NCI-H146 treated with DMSO at 0.1 percent for 48 hours (cell line): Measurements from ENCODE around the gene KCNN3.

ENCODE experiments used
- DNase-seq: peaks from one replicate; lab custom pipeline; 2025; ENCODE audit not compliant: unreplicated experiment; lab: John Stamatoyannopoulos, UW

The KCNN3 gene

DNA sequence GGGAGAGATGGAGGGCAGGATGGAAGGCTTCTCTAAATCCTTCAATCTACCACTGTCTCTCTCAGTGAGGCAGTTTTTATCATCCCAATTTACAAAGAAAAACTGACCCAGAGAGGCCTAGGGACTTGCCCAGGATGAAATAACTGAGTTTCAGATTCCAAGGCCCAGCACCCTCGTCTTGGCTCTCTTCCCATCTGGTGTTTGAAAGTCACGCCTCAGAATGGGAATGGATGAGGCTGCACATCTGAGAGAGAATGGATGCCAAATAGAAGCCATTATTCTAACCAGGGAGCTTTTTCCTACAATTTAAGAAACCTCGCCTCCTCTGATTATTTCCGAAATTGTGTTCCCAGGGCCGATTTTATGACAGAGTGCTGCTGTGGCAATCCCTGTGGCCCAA lies 10.6 kb upstream of the KCNN3 start:
- no peak for DNase-seq

DNA sequence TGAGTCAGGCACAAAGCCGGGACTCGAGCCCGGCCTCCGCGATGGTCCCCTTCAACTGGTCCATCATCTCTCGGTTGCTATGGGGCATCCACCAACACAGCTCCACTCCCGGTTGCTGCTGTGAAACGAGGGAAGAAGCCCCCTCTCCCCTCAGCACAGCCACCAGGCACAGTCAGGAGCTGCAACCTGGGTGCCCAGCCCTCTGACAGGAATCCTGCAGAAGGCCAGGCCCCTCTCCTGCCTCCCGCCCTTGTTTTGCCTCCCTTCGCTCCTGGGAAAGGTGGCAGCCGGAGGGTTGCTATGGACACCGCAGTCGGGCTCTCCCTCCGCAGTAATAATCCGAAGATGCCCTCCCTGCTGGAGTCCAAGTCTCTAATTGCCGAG lies 8.9 kb upstream of the KCNN3 start:
- DNase-seq, result peak; percentile 28

- peak; percentile 51 for DNase-seq
These were observed 8.4 kb upstream of the KCNN3 start for GRCh38 chr1:154878371-154879037.

DNA sequence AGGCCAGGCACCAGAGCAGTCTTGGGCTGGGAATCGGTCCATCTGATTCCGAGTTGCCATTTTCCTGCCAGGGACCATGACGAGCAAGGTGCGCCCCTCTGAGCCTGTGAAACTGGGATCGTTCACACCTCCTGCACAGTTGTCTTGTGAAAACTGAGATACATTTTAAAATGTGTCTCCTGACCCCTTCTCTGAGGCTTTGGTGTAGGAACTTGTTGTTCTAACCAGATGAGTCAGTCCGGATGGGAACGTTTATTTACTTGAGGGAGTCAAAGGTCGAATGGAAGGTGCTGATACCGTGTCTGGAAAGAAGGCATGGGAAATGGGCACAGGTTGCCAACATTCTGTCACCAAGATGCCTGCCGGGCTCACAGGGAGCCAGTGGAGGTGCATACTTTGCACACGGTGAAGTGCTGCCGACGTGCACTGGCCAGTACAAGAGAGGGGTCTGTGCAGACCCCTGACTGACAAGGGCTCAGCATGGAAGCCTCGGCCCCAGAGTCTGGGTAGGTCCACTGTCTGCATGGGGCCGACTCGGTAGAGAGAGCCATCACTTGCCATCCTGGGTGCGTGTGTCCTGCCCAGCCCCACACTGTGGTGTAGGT lies 7.4 kb upstream of the KCNN3 start:
- no peak for DNase-seq

- DNase-seq, result no peak
These were observed 6.8 kb upstream of the KCNN3 start for GRCh38 chr1:154876842-154877369.

- no peak for DNase-seq
These were observed 4.4 kb upstream of the KCNN3 start for GRCh38 chr1:154874465-154874864.

GRCh38 chr1:154873321-154873950 lies 3.4 kb upstream of the KCNN3 start:
- no peak for DNase-seq

DNA sequence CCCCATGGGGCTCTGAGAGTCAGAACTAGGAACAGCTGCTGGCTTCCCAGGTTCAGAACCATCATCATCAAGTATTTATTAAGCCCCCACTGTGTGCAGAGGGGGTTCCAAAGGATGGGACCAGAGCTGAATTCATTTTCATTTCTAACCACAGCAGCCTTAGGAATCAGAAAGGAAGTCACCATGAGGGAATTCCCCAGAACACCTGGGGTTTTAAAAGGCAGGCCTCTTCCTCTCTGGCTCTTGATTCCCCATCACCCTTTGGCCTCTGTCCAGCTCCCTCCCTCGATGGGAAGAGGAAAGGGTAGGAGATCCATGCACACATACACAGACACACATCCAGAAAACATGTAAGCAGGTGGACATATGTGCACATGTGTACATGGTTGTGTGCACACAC lies 1.3 kb upstream of the KCNN3 start:
- no peak for DNase-seq

- no peak for DNase-seq
These were observed 653 bp upstream of the KCNN3 start for GRCh38 chr1:154870734-154871133.

DNA sequence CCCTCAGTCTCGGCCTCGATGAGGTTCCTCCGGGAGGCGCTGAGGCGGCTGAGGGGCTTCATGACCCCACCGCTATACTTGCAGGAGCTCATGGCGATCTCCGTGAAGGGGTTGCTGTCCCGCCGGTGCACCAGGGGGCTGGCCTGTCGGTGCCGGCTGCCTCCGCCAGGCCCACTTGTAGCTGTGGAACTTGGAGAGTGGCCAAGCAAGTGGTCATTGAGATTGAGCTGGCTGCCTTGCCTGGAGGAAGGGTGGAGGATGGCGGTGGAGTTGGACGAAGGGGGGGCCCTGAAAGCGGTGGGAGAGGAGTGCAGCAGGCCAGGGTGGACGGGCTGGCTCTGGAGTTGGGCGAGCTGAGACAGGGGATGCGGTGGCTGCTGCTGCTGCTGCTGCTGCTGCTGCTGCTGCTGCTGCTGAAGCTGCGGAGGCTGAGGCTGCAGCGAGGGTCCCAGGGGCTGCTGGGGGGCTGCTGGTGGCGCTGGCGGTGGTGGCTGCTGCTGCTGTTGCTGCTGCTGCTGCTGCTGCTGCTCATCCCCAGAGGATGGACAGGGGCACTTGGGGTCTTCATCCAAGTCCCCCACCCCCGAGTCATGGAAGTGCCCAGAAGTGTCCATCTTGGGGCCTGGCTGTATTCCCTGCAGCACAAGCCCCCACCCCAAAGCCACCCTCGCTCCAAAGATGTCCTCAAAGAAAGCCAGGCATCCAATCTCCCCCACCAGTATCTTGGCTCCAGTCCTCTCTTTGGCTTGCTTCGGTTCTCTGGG lies 548 bp downstream of the KCNN3 start:
- no peak for DNase-seq

GRCh38 chr1:154867841-154868605 lies 2.1 kb downstream of the KCNN3 start:
- peak; percentile 7 for DNase-seq

DNA sequence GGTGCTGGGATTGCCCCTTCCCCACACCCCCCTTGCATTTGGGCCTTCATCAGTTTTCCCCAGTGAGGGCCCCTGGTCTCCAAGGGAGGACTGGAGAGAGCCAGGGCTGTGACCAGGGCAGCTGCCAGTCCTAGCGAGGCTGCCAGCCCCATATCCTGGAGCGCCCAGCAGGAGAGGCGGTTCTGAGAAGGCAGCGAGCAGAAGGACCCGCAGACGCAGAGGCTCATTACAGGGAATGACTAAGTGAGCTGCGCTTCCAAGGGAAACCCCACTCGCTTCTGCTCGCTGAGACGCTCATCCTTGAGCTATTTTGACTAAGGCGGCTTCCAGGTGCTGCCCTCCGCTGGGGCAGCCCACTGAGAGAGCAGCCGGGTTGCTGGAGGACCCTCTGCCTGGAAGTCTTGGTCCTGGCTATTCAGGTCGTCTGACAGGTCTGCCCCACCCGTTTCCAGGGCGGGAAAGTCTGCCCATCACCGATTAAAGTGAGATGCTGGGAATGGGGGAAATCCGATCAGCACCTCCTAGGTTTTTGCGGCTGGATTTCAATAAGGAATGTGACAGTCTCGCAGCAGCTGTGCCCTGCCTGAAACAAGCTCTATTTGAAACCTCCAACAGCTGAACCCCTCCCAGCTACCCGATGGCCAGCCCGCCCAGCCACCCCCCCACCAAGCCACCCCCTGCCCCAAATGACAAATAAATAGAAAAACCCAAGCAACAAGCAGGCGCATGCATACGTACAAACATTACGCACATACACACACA lies 2.8 kb downstream of the KCNN3 start:
- no peak for DNase-seq

DNA sequence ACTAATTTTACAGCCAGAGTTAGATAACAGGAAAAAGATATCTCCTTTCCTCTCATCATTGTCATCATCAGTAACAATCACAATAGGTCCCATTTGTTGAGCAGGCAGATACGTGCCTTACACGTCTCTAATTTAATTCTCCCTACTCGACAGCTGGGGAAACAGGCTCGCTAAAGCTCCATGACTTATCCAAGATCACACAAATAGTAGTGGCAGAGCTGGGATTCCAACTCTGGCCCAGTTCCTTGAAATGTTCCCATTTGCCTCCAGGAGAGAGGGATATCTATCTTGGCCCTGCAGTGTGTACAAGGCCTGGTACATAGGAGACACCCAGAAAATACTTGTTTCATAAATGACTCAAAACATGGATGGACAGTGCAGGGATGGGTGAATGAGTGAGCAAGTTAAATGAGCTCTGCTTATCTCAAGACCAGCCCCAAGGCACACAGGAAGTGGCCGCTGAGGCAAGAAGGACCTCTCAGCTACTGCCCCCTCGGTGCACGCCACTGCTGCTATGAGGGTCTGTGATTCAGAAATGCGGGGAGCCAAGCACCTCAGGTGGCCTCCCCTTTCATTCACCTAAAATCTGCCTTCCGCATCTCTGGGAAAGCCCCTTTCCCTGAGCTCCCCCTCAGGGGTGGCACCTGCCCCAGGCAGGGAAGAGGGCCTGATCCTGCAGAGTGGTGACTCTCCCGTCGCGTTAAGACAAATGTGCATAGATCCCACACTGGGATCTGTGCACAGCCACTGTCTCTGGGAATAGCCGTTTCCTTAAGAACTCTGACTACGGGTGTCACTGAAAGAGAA lies 3.6 kb downstream of the KCNN3 start:
- no peak for DNase-seq

- no peak for DNase-seq
These were observed 4.4 kb downstream of the KCNN3 start for GRCh38 chr1:154865442-154866256.

- DNase-seq, result no peak
These were observed 5.7 kb downstream of the KCNN3 start for GRCh38 chr1:154864189-154864975.

GRCh38 chr1:154863315-154864174 lies 6.5 kb downstream of the KCNN3 start:
- peak; percentile 12 for DNase-seq

DNA sequence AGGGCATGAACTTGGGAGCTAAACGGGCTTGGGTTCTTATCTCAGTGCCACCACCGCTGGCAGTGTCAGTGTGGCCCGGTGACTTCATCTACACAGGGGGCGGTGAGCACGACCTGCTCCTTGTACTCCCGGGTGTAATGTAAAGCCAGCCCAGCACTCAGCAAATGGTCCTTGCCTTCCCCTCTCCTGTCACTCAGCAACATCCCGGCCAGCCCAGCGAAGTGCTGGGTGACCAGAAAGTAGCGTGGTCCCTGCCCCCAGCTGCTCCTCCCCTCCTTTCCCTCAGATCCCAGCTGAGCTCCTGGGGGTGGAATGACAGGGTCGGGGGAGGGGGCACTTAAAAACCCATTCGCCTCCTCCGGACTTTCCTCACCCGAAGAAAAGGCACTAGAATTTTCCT lies 7.2 kb downstream of the KCNN3 start:
- DNase-seq, result no peak
